Aorta (tissue), 5 donors: Measurements from ENCODE around the gene GAS6. TPM values are rescaled to one million over a fixed set of nuclear protein-coding genes. Genes with fewer than 3 reads are reported as not detected.
A peak's percentile ranks its signal among the peaks of the same experiment; 100 is the strongest.

Experiments used
- ATAC-seq: fragments of 200-7000 bp; cut with Tn5 transposase; one replicate; pipeline ENCODE4 v1.9.1; 2022; ENCODE audit warnings: moderate library complexity; ENCODE audit not compliant: low FRiP score
- DNase-seq, 2 donors: peaks; one replicate each; pipeline ENCODE4 v3.0.0-alpha.2; 2020
- H3K27ac ChIP-seq, 2 donors: one replicate each; pipeline ENCODE4 v1.5.1; 2013; ENCODE audit warnings: low read length in 2 of 2, mild to moderate bottlenecking in 2 of 2, moderate library complexity in 2 of 2, control low read depth in 1 of 2, inconsistent platforms in 1 of 2, low read depth in 1 of 2
- H3K27me3 ChIP-seq, 2 donors: one replicate each; pipeline ENCODE4 v1.6.1; 2013; ENCODE audit warnings: control low read depth in 1 of 2, low read length in 1 of 2, mild to moderate bottlenecking in 1 of 2, moderate library complexity in 1 of 2; ENCODE audit not compliant: insufficient read depth in 2 of 2, control insufficient read depth in 1 of 2
- H3K36me3 ChIP-seq, 2 donors: one replicate each; pipeline ENCODE4 v1.6.1; 2013; ENCODE audit warnings: control low read depth in 1 of 2, low read length in 1 of 2, mild to moderate bottlenecking in 1 of 2; ENCODE audit not compliant: insufficient read depth in 2 of 2, control insufficient read depth in 1 of 2
- H3K4me1 ChIP-seq, 2 donors: one replicate each; pipeline ENCODE4 v1.6.1; 2013; ENCODE audit warnings: low read length in 2 of 2, control low read depth in 1 of 2, mild to moderate bottlenecking in 1 of 2, moderate library complexity in 1 of 2; ENCODE audit not compliant: insufficient read depth in 2 of 2, control insufficient read depth in 1 of 2
- H3K4me3 ChIP-seq, 2 donors: one replicate each; pipeline ENCODE4 v1.5.1; 2013; ENCODE audit warnings: low read length in 2 of 2, control low read depth in 1 of 2, mild to moderate bottlenecking in 1 of 2
- H3K9me3 ChIP-seq: one replicate; pipeline ENCODE4 v1.6.1; 2013; ENCODE audit warnings: mild to moderate bottlenecking, low read length; ENCODE audit not compliant: control insufficient read depth
- WGBS, 2 donors: extraction: QIAGEN DNeasy Blood & Tissue Kit; methylation state at CpG; one replicate each; pipeline ENCODE4 v1.1.7; 2013; 5-methylcytosine and 5-hydroxymethylcytosine counted together
- intact Hi-C, 2 donors: fragments of 100-400 bp; cut with DNase I; formaldehyde crosslinking; loops; one replicate each; pipeline versions ENCODE4 v1.14.2 to v1.15.0; 2022
- polyA plus RNA-seq, 2 donors: library from polyadenylated mRNA; stranded (reverse); fragments of 200-250 nt; gene quantifications; one replicate each; pipeline ENCODE4 v1.2.3, GENCODE V29; 2013
- total RNA-seq, 2 donors: library from RNA; stranded (reverse); fragmentation: NEBNext Ultra II Directional; extraction: Animal tissue kit (Norgen Biotek cat#: 25700); gene quantifications; one replicate each; pipeline ENCODE4 v1.2.1, GENCODE V29; 2021
- donor health status: healthy with polysubstance abuse.
- donor health status: Bipolar disorder and iron deficiency.
- donor health status: DM: no; HTN: no; CAD: no.
- donor health status: DM: no; HTN: no; CAD: no.
- donor health status: DM: yes; HTN: yes; CAD: no.

GAS6 gene
- total and polyA plus RNA-seq, 4 donors = 244 to 509 (median 333) TPM

DNA sequence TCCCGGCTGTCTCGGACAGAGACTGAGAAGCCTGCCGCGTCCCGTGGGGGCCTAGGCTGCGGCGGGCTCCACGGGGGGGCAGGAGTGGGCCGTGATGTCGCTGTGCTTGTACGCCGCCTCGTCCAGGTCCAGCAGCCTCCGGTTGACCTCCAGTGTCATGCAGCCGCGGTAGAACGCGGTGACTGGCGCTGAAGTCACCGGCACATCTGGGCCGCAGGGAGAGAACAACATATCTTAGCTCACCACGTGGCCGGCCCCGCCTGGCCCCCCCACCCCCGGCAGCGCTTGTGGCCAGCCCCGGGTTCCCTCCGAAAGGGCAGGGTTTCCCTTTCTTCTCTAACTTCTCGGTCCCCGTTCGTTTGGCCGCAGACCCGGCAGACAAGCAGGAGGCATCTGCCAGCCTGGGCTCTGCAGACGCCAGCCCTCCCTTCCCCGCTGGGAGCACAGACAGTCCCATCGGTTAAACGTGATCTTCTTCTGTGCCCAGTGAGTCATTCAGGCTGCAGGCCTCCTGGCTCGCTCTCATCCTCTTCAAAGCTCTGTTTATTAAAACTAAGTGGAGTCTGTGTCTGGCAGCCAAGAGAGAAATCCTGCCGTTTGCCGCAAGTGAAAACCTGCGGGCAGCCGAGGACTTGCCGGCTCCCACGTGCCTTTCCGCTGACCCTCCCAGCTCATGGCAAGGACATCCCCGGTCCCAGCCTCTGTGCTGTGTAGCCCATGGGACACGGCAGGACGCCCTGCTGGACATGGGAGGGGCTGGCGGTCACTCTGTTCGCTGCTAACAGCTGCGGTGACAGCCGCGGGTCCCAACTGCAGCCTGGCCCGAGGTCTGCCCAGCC is 42.8 kb downstream of the GAS6 start:
- peak overlapping the region in 1 of 2 donors; percentile 9 for H3K27ac ChIP-seq
- no peaks in the 10 kb centered on the region for H3K9me3 ChIP-seq
- peak; percentile 55 for ATAC-seq
- H3K27me3 ChIP-seq = no peaks in the 10 kb centered on the region
- 57 to 60% methylated on average over 54 of the region's 54 CpGs for WGBS, 2 donors
- intact Hi-C loops = no loop called here
- H3K4me3 ChIP-seq = no peak overlapping the region
- H3K4me1 ChIP-seq = no peaks in the 10 kb centered on the region
- peaks cover 0 to 8% of the 10 kb centered on the region in 2 donors for H3K36me3 ChIP-seq
- peak; percentile 80 to 88 for DNase-seq

GRCh38 chr13:113819731-113820715 is 43.9 kb downstream of the GAS6 start:
- no peaks in the 10 kb centered on the region for H3K9me3 ChIP-seq
- peaks cover 0 to 6% of the 10 kb centered on the region in 2 donors for H3K36me3 ChIP-seq
- no peaks in the 10 kb centered on the region for H3K4me1 ChIP-seq
- H3K27me3 ChIP-seq = no peaks in the 10 kb centered on the region
- ATAC-seq (no peak), DNase-seq (peak in 1 of 2 donors; percentile 77)
- peak overlapping the region in 1 of 2 donors; percentile 9 for H3K27ac ChIP-seq
- H3K4me3 ChIP-seq = no peak overlapping the region
- 91 to 93% methylated on average over 52 of the region's 52 CpGs for WGBS, 2 donors
- intact Hi-C loops = loop anchor here in 1 of 2 donors (5.0 kb wide), 3 partner anchors 42 to 407 kb away; partner anchors contain the start of gene GAS6

DNA sequence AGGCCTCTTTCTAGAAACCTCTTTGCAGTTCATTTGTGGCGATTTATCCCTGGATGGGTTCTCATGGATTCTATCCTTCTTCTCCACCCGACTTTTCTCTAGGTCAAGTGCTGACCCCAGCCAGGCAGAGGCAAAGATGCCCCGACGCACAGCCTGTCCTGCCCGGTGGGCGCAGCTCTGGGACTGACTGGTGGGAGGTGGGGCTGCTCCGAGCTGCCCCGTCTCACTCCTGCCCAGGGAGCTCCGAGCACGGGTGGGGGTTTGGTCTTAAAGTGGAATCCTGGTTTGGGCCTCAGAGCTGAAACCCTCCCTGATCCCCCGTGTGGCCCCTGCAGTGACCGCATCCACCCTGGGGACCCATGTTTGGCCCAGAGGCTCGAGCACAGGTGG is 44.5 kb downstream of the GAS6 start:
- Histone ChIP-seq H3K27me3 (no peaks in the 10 kb centered on the region), H3K36me3 (peaks cover 0 to 6% of the 10 kb centered on the region in 2 donors), H3K27ac (no peak overlapping the region), H3K9me3 (no peaks in the 10 kb centered on the region), H3K4me1 (no peaks in the 10 kb centered on the region), H3K4me3 (no peak overlapping the region)
- intact Hi-C loops = loop anchor here in 1 of 2 donors (5.0 kb wide), 3 partner anchors 43 to 408 kb away; partner anchors contain the start of gene GAS6
- no peak for DNase-seq
- no peak for ATAC-seq
- WGBS, 2 donors = 89 to 92% methylated on average over 13 of the region's 13 CpGs

GRCh38 chr13:113818700-113819295 is 45.1 kb downstream of the GAS6 start:
- no peak for DNase-seq
- intact Hi-C loops = loop anchor here in 1 of 2 donors (5.0 kb wide), 3 partner anchors 44 to 409 kb away; partner anchors contain the start of gene GAS6

GRCh38 chr13:113817860-113818691 is 45.8 kb downstream of the GAS6 start:
- Histone ChIP-seq H3K36me3 (peaks cover 0 to 6% of the 10 kb centered on the region in 2 donors), H3K4me1 (no peaks in the 10 kb centered on the region), H3K27ac (peak overlapping the region in 1 of 2 donors; percentile 37), H3K27me3 (no peaks in the 10 kb centered on the region), H3K9me3 (no peaks in the 10 kb centered on the region), H3K4me3 (no peak overlapping the region)
- intact Hi-C loops = loop anchor here (1.0 to 5.0 kb wide), 5 partner anchors 44 to 409 kb away; partner anchors contain the start of gene GAS6 (in 1 of the 2)
- DNase-seq (peak in 1 of 2 donors; percentile 77), ATAC-seq (no peak)
- WGBS, 2 donors = 80 to 82% methylated on average over 60 of the region's 60 CpGs

More at GRCh38 chr13:113818700-113819295, 45.1 kb downstream of the GAS6 start:
- H3K9me3 ChIP-seq = no peaks in the 10 kb centered on the region
- H3K4me3 ChIP-seq = no peak overlapping the region
- no peak overlapping the region for H3K27ac ChIP-seq
- H3K36me3 ChIP-seq = peaks cover 0 to 6% of the 10 kb centered on the region in 2 donors
- WGBS, 2 donors = 92 to 94% methylated on average over 26 of the region's 26 CpGs
- H3K27me3 ChIP-seq = no peaks in the 10 kb centered on the region
- H3K4me1 ChIP-seq = no peaks in the 10 kb centered on the region
- ATAC-seq = no peak

DNA sequence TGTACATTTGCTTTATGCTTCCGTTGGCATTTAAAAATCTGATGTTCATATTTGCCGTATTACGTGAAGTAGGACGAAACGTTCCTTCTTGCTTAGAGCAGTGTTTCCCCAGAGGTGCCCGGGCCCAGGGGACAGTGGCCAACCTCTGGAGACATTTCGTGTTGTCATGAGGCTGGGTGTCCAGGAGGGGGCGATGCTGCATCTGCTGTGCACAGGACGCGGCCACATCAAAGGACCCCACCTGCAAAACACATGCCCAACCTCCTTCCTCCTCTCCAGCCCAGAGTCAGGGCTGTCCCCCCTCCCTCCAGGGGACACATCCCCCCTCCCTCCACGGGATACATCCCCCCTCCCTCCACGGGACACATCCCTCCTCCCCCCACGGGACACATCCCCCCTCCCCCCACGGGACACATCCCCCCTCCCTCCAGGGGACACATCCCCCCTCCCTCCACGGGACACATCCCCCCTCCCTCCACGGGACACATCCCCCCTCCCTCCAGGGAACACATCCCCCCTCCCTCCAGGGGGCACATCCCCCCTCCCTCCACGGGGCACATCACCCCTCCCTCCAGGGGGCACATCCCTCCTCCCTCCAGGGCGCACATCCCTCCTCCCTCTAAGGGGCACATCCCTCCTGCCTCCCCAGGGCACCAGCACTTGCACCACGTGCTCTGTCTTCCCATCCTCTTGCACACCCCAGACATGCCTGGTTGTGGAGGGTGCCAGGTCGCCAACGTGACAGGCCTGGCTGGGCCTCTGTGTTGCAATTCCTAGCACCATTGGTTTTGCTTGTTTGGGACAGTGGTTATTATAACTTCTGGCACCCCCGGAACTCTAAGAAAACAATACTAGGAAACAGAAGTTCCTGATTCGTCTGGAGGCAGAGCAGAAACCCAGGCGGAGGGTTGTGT is 46.7 kb downstream of the GAS6 start:
- no peak overlapping the region for H3K4me3 ChIP-seq
- ATAC-seq = peak; percentile 59
- H3K27ac ChIP-seq = peak overlapping the region in 1 of 2 donors; percentile 37
- peak; percentile 94 to 96 for DNase-seq
- no peaks in the 10 kb centered on the region for H3K9me3 ChIP-seq
- H3K27me3 ChIP-seq = no peaks in the 10 kb centered on the region
- intact Hi-C loops = loop anchor here (1.0 to 5.0 kb wide), 5 partner anchors 45 to 410 kb away; partner anchors contain the start of gene GAS6 (in 1 of the 2)
- H3K4me1 ChIP-seq = no peaks in the 10 kb centered on the region
- peaks cover 0 to 6% of the 10 kb centered on the region in 2 donors for H3K36me3 ChIP-seq
- WGBS, 2 donors = 5 to 6% methylated on average over 24 of the region's 24 CpGs
